H1 (cell line): ENCODE results near the gene GPR34. TPM values are rescaled to one million over a fixed set of nuclear protein-coding genes. Genes with fewer than 3 reads are reported as not detected.

Experiments
- CTCF ChIA-PET: fragments of 300-600 bp; sonication (Branson Sonifier 250); formaldehyde crosslinking; loops from one replicate; lab custom pipeline; 2021; ENCODE audit not compliant: partially characterized antibody; lab: Charles Lee
- POLR2A ChIA-PET: fragments of 300-600 bp; sonication (Branson Sonifier 250); formaldehyde crosslinking; loops from one replicate; lab custom pipeline; 2021; ENCODE audit warnings: inconsistent platforms; ENCODE audit not compliant: partially characterized antibody; lab: Charles Lee
- DNase-seq, 2 experiments: peaks; one replicate each; pipeline versions ENCODE4 v3.0.0 to v3.0.0-alpha.2; 2010 to 2022; ENCODE audit warnings: low spot score in 2 of 2, low read depth in 1 of 2, mixed read lengths in 1 of 2
- FAIRE-seq: peaks from 2 replicates; lab custom pipeline; 2011; peaks lifted over from hg19 to GRCh38; lab: Jason Lieb, UNC
- H2AFZ ChIP-seq: 2 replicates; pipeline ENCODE4 v1.8.1; 2012; ENCODE audit warnings: low read length, inconsistent platforms
- H2AK5ac ChIP-seq: 2 replicates; pipeline ENCODE4 v1.6.1; 2013; ENCODE audit warnings: low read depth, low read length
- H2BK120ac ChIP-seq: replicated peaks from 2 replicates; pipeline ENCODE3; 2013; ENCODE audit warnings: low read depth, low read length, inconsistent platforms
- H2BK12ac ChIP-seq: 2 replicates; pipeline ENCODE4 v1.6.1; 2013; ENCODE audit warnings: low read depth, low read length
- H2BK15ac ChIP-seq: 2 replicates; pipeline ENCODE4 v1.6.1; 2013; ENCODE audit warnings: low read length
- H2BK20ac ChIP-seq: 2 replicates; pipeline ENCODE4 v1.6.1; 2013; ENCODE audit warnings: low read length
- H2BK5ac ChIP-seq: 2 replicates; pipeline ENCODE4 v1.6.1; 2013; ENCODE audit warnings: low read depth, low read length
- H3K14ac ChIP-seq: 2 replicates; pipeline ENCODE4 v1.6.1; 2013; ENCODE audit warnings: inconsistent platforms; ENCODE audit not compliant: insufficient read length
- H3K18ac ChIP-seq: 2 replicates; pipeline ENCODE4 v1.6.1; 2013; ENCODE audit warnings: low read length; ENCODE audit errors: extremely low read depth
- H3K23ac ChIP-seq: 2 replicates; pipeline ENCODE4 v1.6.1; 2013; ENCODE audit warnings: inconsistent platforms; ENCODE audit not compliant: insufficient read length
- H3K23me2 ChIP-seq: 2 replicates; pipeline ENCODE4 v1.6.1; 2013; ENCODE audit warnings: low read depth, low read length
- H3K27ac ChIP-seq: 2 replicates; pipeline ENCODE4 v1.6.1; 2011; ENCODE audit warnings: low read depth, low read length, inconsistent platforms
- H3K27me3 ChIP-seq, 4 experiments: replicated peaks in 1 of 4; 1 replicate in 1 of 4; 2 replicates in 3 of 4; pipeline versions ENCODE4 v1.6.1 to v1.8.1; 2011 to 2013; ENCODE audit warnings: low read length in 3 of 4, mild to moderate bottlenecking in 3 of 4, inconsistent platforms in 2 of 4, mixed read lengths in 2 of 4, moderate library complexity in 1 of 4; ENCODE audit not compliant: control insufficient read depth in 3 of 4, insufficient read depth in 3 of 4; ENCODE audit errors: extremely low read depth in 1 of 4
- H3K36me3 ChIP-seq, 4 experiments: 2 replicates each; pipeline versions ENCODE4 v1.6.1 to v1.8.1; 2011 to 2013; ENCODE audit warnings: mild to moderate bottlenecking in 4 of 4, low read length in 3 of 4, moderate library complexity in 2 of 4, control low read depth in 1 of 4, inconsistent platforms in 1 of 4; ENCODE audit not compliant: insufficient read depth in 4 of 4, control insufficient read depth in 2 of 4
- H3K4ac ChIP-seq: replicated peaks from 2 replicates; pipeline ENCODE3; 2013; ENCODE audit warnings: low read length, low read depth, mixed read lengths, inconsistent platforms; ENCODE audit not compliant: insufficient read length
- H3K4me1 ChIP-seq, 4 experiments: replicated peaks in 1 of 4; 1 replicate in 1 of 4; 2 replicates in 3 of 4; pipeline versions ENCODE4 v1.6.1 to v1.8.1; 2011 to 2013; ENCODE audit warnings: low read length in 3 of 4, inconsistent platforms in 2 of 4, mixed read lengths in 1 of 4; ENCODE audit not compliant: insufficient read depth in 4 of 4, control insufficient read depth in 3 of 4
- H3K4me2 ChIP-seq, 2 experiments: 2 replicates each; pipeline versions ENCODE4 v1.6.1 to v1.8.1; 2011 to 2013; ENCODE audit warnings: low read depth in 2 of 2, low read length in 2 of 2, control low read depth in 1 of 2, inconsistent platforms in 1 of 2, mild to moderate bottlenecking in 1 of 2; ENCODE audit not compliant: insufficient read depth in 1 of 2
- H3K4me3 ChIP-seq, 4 experiments: fragments of 200-600, 300-600 bp in 1 of 4; sonication (generic), shearing (Covaris generic), sonication (Bioruptor Twin) in 1 of 4; 2 replicates each; pipeline versions ENCODE4 v1.5.1 to v1.8.1; 2011 to 2016; ENCODE audit warnings: low read length in 4 of 4, low read depth in 3 of 4, control low read depth in 2 of 4, inconsistent platforms in 2 of 4, mild to moderate bottlenecking in 2 of 4, mixed read lengths in 1 of 4, moderate library complexity in 1 of 4; ENCODE audit not compliant: insufficient read depth in 2 of 4; ENCODE audit errors: extremely low read depth in 1 of 4
- H3K56ac ChIP-seq: replicated peaks from 2 replicates; pipeline ENCODE3; 2013; ENCODE audit warnings: low read depth, mild to moderate bottlenecking, mixed read lengths, low read length, inconsistent platforms; ENCODE audit not compliant: insufficient read length
- H3K79me1 ChIP-seq: 2 replicates; pipeline ENCODE4 v1.6.1; 2013; ENCODE audit warnings: low read depth, low read length, control low read depth
- H3K79me2 ChIP-seq, 2 experiments: 2 replicates each; pipeline versions ENCODE4 v1.6.1 to v1.8.1; 2012 to 2013; ENCODE audit warnings: low read length in 2 of 2, mild to moderate bottlenecking in 2 of 2, inconsistent platforms in 1 of 2; ENCODE audit not compliant: insufficient read depth in 2 of 2, control insufficient read depth in 1 of 2
- H3K9ac ChIP-seq, 4 experiments: replicated peaks in 1 of 4; 1 replicate in 1 of 4; 2 replicates in 3 of 4; pipeline versions ENCODE4 v1.6.1 to v1.8.1; 2011 to 2013; ENCODE audit warnings: low read depth in 3 of 4, low read length in 3 of 4, control low read depth in 2 of 4, mild to moderate bottlenecking in 2 of 4, moderate library complexity in 2 of 4, inconsistent platforms in 1 of 4; ENCODE audit errors: extremely low read depth in 1 of 4
- H3K9me3 ChIP-seq, 2 experiments: 2 replicates each; pipeline versions ENCODE4 v1.6.1 to v1.8.1; 2012 to 2013; ENCODE audit warnings: mild to moderate bottlenecking in 2 of 2, moderate library complexity in 2 of 2, control low read depth in 1 of 2, inconsistent platforms in 1 of 2, low read depth in 1 of 2, low read length in 1 of 2, mixed read lengths in 1 of 2; ENCODE audit not compliant: insufficient read depth in 2 of 2
- H4K20me1 ChIP-seq, 2 experiments: replicated peaks in 1 of 2; 2 replicates each; pipeline versions ENCODE3 to v1.8.1; 2011 to 2013; ENCODE audit warnings: inconsistent platforms in 2 of 2, low read length in 2 of 2, mild to moderate bottlenecking in 1 of 2; ENCODE audit not compliant: insufficient read depth in 2 of 2, control insufficient read depth in 1 of 2
- H4K5ac ChIP-seq: 2 replicates; pipeline ENCODE4 v1.6.1; 2013; ENCODE audit warnings: low read length, low read depth, mixed read lengths, inconsistent platforms; ENCODE audit not compliant: insufficient read length
- H4K8ac ChIP-seq: 2 replicates; pipeline ENCODE4 v1.8.0; 2013; ENCODE audit warnings: mild to moderate bottlenecking, moderate library complexity, low read length, inconsistent platforms; ENCODE audit not compliant: insufficient read depth; ENCODE audit errors: extremely low read depth
- H4K91ac ChIP-seq: replicated peaks from 2 replicates; pipeline ENCODE3; 2013; ENCODE audit warnings: low read length, mixed read lengths, inconsistent platforms; ENCODE audit not compliant: insufficient read length
- ATF3 ChIP-seq: IDR thresholded peaks from 2 replicates; pipeline ENCODE4 v1.6.1; 2011; ENCODE audit warnings: low read depth, mild to moderate bottlenecking, low read length; ENCODE audit not compliant: insufficient read depth
- BCL11A ChIP-seq, 2 experiments: IDR thresholded peaks; one replicate each; pipeline ENCODE4 v1.6.1; 2011; ENCODE audit warnings: low read depth in 2 of 2, low read length in 2 of 2, mild to moderate bottlenecking in 2 of 2
- CBX8 ChIP-seq: fragments of 300-800, 300-1000 bp; sonication (generic); IDR thresholded peaks from 2 replicates; pipeline ENCODE4 v1.7.1; 2016; ENCODE audit warnings: low read depth, low read length, borderline replicate concordance
- CTBP2 ChIP-seq: IDR thresholded peaks from 2 replicates; pipeline ENCODE4 v1.7.0; 2011; ENCODE audit warnings: borderline replicate concordance, mild to moderate bottlenecking, moderate library complexity, mixed read lengths, low read length; ENCODE audit not compliant: insufficient read depth, insufficient read length
- EZH2 ChIP-seq: fragments of 200-600 bp; sonication (generic); IDR thresholded peaks from 2 replicates; pipeline ENCODE4 v1.7.1; 2012; ENCODE audit warnings: low read depth, mild to moderate bottlenecking, moderate library complexity, low read length, inconsistent platforms; ENCODE audit not compliant: severe bottlenecking
- GABPA ChIP-seq: IDR thresholded peaks from 2 replicates; pipeline ENCODE4 v1.6.1; 2011; ENCODE audit warnings: mild to moderate bottlenecking, low read length, moderate library complexity, borderline replicate concordance; ENCODE audit not compliant: insufficient read depth
- GTF2F1 ChIP-seq: IDR thresholded peaks from 2 replicates; pipeline ENCODE4 v1.6.1; 2012; ENCODE audit warnings: low read depth, low read length, improper control_type of control experiment, borderline replicate concordance
- MAFK ChIP-seq: IDR thresholded peaks from 2 replicates; pipeline ENCODE4 v1.6.1; 2012; ENCODE audit warnings: low read depth, mild to moderate bottlenecking, improper control_type of control experiment, low read length
- RFX5 ChIP-seq: IDR thresholded peaks from 2 replicates; pipeline ENCODE4 v1.6.1; 2011; ENCODE audit warnings: low read depth, low read length, improper control_type of control experiment, borderline replicate concordance
- RNF2 ChIP-seq: fragments of 200-900, 300-1000 bp; sonication (generic); IDR thresholded peaks from 2 replicates; pipeline ENCODE4 v1.7.1; 2016; ENCODE audit warnings: borderline replicate concordance, low read depth, mild to moderate bottlenecking, antibody characterized with exemption, low read length; ENCODE audit not compliant: poor library complexity, severe bottlenecking; ENCODE audit errors: missing control alignments
- SAP30 ChIP-seq: fragments of 300-600 bp; sonication (generic); IDR thresholded peaks from 2 replicates; pipeline ENCODE4 v1.7.1; 2012; ENCODE audit warnings: low read length, moderate library complexity, mild to moderate bottlenecking, inconsistent platforms; ENCODE audit not compliant: insufficient read depth, insufficient replicate concordance
- SP2 ChIP-seq: IDR thresholded peaks from 2 replicates; pipeline ENCODE4 v1.6.1; 2012; ENCODE audit warnings: mild to moderate bottlenecking, low read length, inconsistent platforms
- SP4 ChIP-seq: IDR thresholded peaks from 2 replicates; pipeline ENCODE4 v1.6.1; 2012; ENCODE audit warnings: low read length, inconsistent platforms
- WGBS, 2 experiments: shearing (Covaris generic) in 1 of 2; methylation state at CpG; one replicate each; pipeline versions ENCODE4 v1.1.6 to v1.1.7; 2013 to 2015; ENCODE audit warnings: low lambda C conversion rate in 2 of 2, mixed read lengths in 2 of 2, inconsistent platforms in 1 of 2, low coverage in 1 of 2, missing lambda C conversion rate in 1 of 2; ENCODE audit not compliant: insufficient replicate concordance in 2 of 2, insufficient coverage in 1 of 2, insufficient read length in 1 of 2; ENCODE audit errors: extremely low coverage in 1 of 2, missing lambda C conversion rate in 1 of 2; 5-methylcytosine and 5-hydroxymethylcytosine counted together
- polyA plus RNA-seq, 7 experiments: library from polyadenylated mRNA; depleted of rRNA in 3 of 7; stranded (reverse) in 5 of 7; unstranded in 2 of 7; fragments of >200 nt in 5 of 7; fragments of 200-250 nt in 2 of 7; gene quantifications; 1 replicate in 5 of 7; 2 replicates in 1 of 7; 4 replicates in 1 of 7; pipeline versions ENCODE4 v1.2.1 to v1.2.3, GENCODE V29; 2011 to 2013; ENCODE audit warnings: missing spikeins in 2 of 7, mixed read lengths in 2 of 7
- total RNA-seq: library from RNA; stranded (reverse); fragmentation: NEBNext Ultra II Directional; extraction: Animal tissue kit (Norgen Biotek cat#: 25700); gene quantifications from 2 replicates; pipeline ENCODE4 v1.2.1, GENCODE V29; 2021

Gene GPR34
- total and polyA plus RNA-seq, 2 of the 8 experiments (the other 6 are each of a cell fraction or from before 2014, with no cell fraction given), result not detected

GRCh38 chrX:41733939-41734338, 45.2 kb downstream of the GPR34 start:
- Histone ChIP-seq H3K79me1 (no peaks in the 10 kb centered on the region), H3K4me3 (no peak overlapping the region), H2BK120ac (no peak overlapping the region), H3K27me3 (no peaks in the 10 kb centered on the region), H4K20me1 (no peaks in the 10 kb centered on the region), H2BK20ac (no peak overlapping the region), H3K9me3 (no peaks in the 10 kb centered on the region), H2BK5ac (no peak overlapping the region), H3K4ac (no peak overlapping the region), H2AK5ac (no peak overlapping the region), H3K27ac (no peak overlapping the region), H3K9ac (no peak overlapping the region), H3K36me3 (no peaks in the 10 kb centered on the region), H3K14ac (no peak overlapping the region), H3K79me2 (no peaks in the 10 kb centered on the region), H4K8ac (no peak overlapping the region), H4K91ac (no peak overlapping the region), H2AFZ (no peak overlapping the region), H2BK12ac (no peak overlapping the region), H3K18ac (no peak overlapping the region; the same call in 1 of the 2 replicates), H3K4me2 (no peak overlapping the region), H3K23ac (no peak overlapping the region), H2BK15ac (no peak overlapping the region), H3K56ac (no peak overlapping the region), H3K23me2 (no peaks in the 10 kb centered on the region), H3K4me1 (no peaks in the 10 kb centered on the region; a peak in 2 of 7 replicates), H4K5ac (no peak overlapping the region)
- no peak for DNase-seq
- FAIRE-seq, result no peak
- CTCF ChIA-PET, result no interaction called here
- POLR2A ChIA-PET, result no interaction called here
- WGBS, 2 experiments, result 89% methylated on average over 1 of the region's 1 CpG; no CpG with 5 or more reads in 1 of the 2 experiments
- TF ChIP-seq SP2 (no peak), GTF2F1 (no peak), EZH2 (no peak), CTBP2 (no peak), CBX8 (no peak), RFX5 (no peak), MAFK (no peak), ATF3 (no peak), BCL11A (IDR thresholded peaks at IDR 0.05; ENCODE audit: low read depth in 2 of 2, low read length in 2 of 2) (no peak), RNF2 (no peak), GABPA (no peak), SP4 (no peak), SAP30 (no peak)
